Measurements from ENCODE around the gene HTR2A. TPM values are rescaled to one million over a fixed set of nuclear protein-coding genes. Genes with fewer than 3 reads are reported as not detected.

Gene HTR2A
- total RNA-seq, 1 experiment from 2014 or later: not detected

DNA sequence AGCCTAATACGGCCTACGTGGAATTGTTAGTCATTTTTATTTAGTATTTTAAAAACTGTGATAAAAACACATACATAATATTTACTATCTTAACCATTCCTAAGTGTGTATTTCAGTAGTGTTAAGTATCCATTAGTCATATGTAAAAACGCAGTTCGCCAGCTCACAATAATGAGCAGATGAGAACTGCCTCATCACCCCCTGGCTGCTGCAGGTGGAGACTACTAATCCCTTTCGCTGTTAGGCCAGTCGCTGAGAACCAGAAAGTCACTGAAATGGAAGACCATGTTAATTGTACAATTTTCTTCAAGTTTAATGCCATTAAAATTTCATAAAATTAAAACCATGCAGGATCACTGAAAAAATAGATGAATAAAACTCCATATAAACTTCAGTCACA is 101.5 kb downstream of the HTR2A start (continued):
- TF ChIP-seq, protein P1, sequence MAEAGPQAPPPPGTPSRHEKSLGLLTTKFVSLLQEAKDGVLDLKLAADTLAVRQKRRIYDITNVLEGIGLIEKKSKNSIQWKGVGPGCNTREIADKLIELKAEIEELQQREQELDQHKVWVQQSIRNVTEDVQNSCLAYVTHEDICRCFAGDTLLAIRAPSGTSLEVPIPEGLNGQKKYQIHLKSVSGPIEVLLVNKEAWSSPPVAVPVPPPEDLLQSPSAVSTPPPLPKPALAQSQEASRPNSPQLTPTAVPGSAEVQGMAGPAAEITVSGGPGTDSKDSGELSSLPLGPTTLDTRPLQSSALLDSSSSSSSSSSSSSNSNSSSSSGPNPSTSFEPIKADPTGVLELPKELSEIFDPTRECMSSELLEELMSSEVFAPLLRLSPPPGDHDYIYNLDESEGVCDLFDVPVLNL (CRISPR knock-in tag; IDR thresholded peaks at IDR 0.05; ENCODE audit: borderline replicate concordance, low read depth): no peak

DNA sequence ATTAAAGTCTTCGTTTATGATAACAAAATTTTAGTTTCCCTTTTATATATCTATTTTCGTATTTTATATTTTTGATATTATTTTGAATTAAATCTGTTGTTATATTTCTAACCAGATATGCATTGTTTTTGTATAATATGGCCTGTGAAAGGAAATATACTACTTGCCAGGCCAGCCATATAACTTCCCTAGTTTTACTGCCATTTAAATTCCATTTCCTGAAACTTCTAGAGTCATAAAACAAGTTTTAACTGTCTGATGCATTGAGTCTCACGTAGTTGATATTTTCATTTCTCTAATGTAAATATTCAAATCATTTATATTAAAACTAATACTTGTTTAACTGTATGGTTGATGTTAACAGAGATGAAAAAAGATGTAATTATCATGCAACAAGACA is 113.3 kb downstream of the HTR2A start:
- Mint-ChIP-seq H3K4me3 (no peak overlapping the region), H3K27me3 (ENCODE audit: low read depth) (no peaks in the 10 kb centered on the region), H3K4me1 (no peaks in the 10 kb centered on the region), H3K9me3 (no peaks in the 10 kb centered on the region), H3K36me3 (peaks cover 47% of the 10 kb centered on the region), H3K27ac (no peak overlapping the region)
- ChIA-PET POLR2A (no interaction called here), CTCF (no interaction called here)
- ATAC-seq (no peak), DNase-seq (ENCODE audit: low spot score) (no peak)
- TF ChIP-seq ZNF219 (CRISPR knock-in tag; IDR thresholded peaks at IDR 0.05; ENCODE audit: borderline replicate concordance) (no peak), ZNF671 (CRISPR knock-in tag; IDR thresholded peaks at IDR 0.05) (no peak), JUN (CRISPR knock-in tag; IDR thresholded peaks at IDR 0.05) (no peak), ETV6 (CRISPR knock-in tag; IDR thresholded peaks at IDR 0.05) (no peak), ESRRA (CRISPR knock-in tag; IDR thresholded peaks at IDR 0.05; ENCODE audit: borderline replicate concordance) (no peak), CBFB (CRISPR knock-in tag; IDR thresholded peaks at IDR 0.05; ENCODE audit: low read depth) (no peak), IRF2 (CRISPR knock-in tag; IDR thresholded peaks at IDR 0.05; ENCODE audit: borderline replicate concordance, low read depth) (no peak), RORB (CRISPR knock-in tag; IDR thresholded peaks at IDR 0.05) (no peak), ZNF396 (CRISPR knock-in tag; IDR thresholded peaks at IDR 0.05; ENCODE audit: borderline replicate concordance) (no peak), SMAD3 (CRISPR knock-in tag; IDR thresholded peaks at IDR 0.05; ENCODE audit: borderline replicate concordance) (no peak), CREM (CRISPR knock-in tag; IDR thresholded peaks at IDR 0.05) (no peak), TEAD1 (CRISPR knock-in tag; IDR thresholded peaks at IDR 0.05) (no peak)
- TF ChIP-seq, protein P2, sequence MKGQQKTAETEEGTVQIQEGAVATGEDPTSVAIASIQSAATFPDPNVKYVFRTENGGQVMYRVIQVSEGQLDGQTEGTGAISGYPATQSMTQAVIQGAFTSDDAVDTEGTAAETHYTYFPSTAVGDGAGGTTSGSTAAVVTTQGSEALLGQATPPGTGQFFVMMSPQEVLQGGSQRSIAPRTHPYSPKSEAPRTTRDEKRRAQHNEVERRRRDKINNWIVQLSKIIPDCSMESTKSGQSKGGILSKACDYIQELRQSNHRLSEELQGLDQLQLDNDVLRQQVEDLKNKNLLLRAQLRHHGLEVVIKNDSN (CRISPR knock-in tag; IDR thresholded peaks at IDR 0.05): no peak
- TF ChIP-seq, protein P3, sequence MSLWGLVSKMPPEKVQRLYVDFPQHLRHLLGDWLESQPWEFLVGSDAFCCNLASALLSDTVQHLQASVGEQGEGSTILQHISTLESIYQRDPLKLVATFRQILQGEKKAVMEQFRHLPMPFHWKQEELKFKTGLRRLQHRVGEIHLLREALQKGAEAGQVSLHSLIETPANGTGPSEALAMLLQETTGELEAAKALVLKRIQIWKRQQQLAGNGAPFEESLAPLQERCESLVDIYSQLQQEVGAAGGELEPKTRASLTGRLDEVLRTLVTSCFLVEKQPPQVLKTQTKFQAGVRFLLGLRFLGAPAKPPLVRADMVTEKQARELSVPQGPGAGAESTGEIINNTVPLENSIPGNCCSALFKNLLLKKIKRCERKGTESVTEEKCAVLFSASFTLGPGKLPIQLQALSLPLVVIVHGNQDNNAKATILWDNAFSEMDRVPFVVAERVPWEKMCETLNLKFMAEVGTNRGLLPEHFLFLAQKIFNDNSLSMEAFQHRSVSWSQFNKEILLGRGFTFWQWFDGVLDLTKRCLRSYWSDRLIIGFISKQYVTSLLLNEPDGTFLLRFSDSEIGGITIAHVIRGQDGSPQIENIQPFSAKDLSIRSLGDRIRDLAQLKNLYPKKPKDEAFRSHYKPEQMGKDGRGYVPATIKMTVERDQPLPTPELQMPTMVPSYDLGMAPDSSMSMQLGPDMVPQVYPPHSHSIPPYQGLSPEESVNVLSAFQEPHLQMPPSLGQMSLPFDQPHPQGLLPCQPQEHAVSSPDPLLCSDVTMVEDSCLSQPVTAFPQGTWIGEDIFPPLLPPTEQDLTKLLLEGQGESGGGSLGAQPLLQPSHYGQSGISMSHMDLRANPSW (CRISPR knock-in tag; conservative IDR thresholded peaks at IDR 0.05; ENCODE audit: low read depth): no peak
- TF ChIP-seq, protein P4, sequence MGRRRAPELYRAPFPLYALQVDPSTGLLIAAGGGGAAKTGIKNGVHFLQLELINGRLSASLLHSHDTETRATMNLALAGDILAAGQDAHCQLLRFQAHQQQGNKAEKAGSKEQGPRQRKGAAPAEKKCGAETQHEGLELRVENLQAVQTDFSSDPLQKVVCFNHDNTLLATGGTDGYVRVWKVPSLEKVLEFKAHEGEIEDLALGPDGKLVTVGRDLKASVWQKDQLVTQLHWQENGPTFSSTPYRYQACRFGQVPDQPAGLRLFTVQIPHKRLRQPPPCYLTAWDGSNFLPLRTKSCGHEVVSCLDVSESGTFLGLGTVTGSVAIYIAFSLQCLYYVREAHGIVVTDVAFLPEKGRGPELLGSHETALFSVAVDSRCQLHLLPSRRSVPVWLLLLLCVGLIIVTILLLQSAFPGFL (CRISPR knock-in tag; IDR thresholded peaks at IDR 0.05; ENCODE audit: borderline replicate concordance): no peak
- TF ChIP-seq, protein P5, sequence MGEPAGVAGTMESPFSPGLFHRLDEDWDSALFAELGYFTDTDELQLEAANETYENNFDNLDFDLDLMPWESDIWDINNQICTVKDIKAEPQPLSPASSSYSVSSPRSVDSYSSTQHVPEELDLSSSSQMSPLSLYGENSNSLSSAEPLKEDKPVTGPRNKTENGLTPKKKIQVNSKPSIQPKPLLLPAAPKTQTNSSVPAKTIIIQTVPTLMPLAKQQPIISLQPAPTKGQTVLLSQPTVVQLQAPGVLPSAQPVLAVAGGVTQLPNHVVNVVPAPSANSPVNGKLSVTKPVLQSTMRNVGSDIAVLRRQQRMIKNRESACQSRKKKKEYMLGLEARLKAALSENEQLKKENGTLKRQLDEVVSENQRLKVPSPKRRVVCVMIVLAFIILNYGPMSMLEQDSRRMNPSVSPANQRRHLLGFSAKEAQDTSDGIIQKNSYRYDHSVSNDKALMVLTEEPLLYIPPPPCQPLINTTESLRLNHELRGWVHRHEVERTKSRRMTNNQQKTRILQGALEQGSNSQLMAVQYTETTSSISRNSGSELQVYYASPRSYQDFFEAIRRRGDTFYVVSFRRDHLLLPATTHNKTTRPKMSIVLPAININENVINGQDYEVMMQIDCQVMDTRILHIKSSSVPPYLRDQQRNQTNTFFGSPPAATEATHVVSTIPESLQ (CRISPR knock-in tag; IDR thresholded peaks at IDR 0.05): no peak
- TF ChIP-seq, protein P6, sequence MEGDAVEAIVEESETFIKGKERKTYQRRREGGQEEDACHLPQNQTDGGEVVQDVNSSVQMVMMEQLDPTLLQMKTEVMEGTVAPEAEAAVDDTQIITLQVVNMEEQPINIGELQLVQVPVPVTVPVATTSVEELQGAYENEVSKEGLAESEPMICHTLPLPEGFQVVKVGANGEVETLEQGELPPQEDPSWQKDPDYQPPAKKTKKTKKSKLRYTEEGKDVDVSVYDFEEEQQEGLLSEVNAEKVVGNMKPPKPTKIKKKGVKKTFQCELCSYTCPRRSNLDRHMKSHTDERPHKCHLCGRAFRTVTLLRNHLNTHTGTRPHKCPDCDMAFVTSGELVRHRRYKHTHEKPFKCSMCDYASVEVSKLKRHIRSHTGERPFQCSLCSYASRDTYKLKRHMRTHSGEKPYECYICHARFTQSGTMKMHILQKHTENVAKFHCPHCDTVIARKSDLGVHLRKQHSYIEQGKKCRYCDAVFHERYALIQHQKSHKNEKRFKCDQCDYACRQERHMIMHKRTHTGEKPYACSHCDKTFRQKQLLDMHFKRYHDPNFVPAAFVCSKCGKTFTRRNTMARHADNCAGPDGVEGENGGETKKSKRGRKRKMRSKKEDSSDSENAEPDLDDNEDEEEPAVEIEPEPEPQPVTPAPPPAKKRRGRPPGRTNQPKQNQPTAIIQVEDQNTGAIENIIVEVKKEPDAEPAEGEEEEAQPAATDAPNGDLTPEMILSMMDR (IDR thresholded peaks at IDR 0.05): no peak
- TF ChIP-seq, protein P7, sequence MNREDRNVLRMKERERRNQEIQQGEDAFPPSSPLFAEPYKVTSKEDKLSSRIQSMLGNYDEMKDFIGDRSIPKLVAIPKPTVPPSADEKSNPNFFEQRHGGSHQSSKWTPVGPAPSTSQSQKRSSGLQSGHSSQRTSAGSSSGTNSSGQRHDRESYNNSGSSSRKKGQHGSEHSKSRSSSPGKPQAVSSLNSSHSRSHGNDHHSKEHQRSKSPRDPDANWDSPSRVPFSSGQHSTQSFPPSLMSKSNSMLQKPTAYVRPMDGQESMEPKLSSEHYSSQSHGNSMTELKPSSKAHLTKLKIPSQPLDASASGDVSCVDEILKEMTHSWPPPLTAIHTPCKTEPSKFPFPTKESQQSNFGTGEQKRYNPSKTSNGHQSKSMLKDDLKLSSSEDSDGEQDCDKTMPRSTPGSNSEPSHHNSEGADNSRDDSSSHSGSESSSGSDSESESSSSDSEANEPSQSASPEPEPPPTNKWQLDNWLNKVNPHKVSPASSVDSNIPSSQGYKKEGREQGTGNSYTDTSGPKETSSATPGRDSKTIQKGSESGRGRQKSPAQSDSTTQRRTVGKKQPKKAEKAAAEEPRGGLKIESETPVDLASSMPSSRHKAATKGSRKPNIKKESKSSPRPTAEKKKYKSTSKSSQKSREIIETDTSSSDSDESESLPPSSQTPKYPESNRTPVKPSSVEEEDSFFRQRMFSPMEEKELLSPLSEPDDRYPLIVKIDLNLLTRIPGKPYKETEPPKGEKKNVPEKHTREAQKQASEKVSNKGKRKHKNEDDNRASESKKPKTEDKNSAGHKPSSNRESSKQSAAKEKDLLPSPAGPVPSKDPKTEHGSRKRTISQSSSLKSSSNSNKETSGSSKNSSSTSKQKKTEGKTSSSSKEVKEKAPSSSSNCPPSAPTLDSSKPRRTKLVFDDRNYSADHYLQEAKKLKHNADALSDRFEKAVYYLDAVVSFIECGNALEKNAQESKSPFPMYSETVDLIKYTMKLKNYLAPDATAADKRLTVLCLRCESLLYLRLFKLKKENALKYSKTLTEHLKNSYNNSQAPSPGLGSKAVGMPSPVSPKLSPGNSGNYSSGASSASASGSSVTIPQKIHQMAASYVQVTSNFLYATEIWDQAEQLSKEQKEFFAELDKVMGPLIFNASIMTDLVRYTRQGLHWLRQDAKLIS (CRISPR knock-in tag; IDR thresholded peaks at IDR 0.05; ENCODE audit: borderline replicate concordance): no peak
- TF ChIP-seq, protein P8, sequence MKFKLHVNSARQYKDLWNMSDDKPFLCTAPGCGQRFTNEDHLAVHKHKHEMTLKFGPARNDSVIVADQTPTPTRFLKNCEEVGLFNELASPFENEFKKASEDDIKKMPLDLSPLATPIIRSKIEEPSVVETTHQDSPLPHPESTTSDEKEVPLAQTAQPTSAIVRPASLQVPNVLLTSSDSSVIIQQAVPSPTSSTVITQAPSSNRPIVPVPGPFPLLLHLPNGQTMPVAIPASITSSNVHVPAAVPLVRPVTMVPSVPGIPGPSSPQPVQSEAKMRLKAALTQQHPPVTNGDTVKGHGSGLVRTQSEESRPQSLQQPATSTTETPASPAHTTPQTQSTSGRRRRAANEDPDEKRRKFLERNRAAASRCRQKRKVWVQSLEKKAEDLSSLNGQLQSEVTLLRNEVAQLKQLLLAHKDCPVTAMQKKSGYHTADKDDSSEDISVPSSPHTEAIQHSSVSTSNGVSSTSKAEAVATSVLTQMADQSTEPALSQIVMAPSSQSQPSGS (CRISPR knock-in tag; IDR thresholded peaks at IDR 0.05; ENCODE audit: borderline replicate concordance, low read depth): no peak

Measured in WTC11 (cell line).